B cell (primary cell): ENCODE measurements around the gene ZNF407. TPM values are rescaled to one million over a fixed set of nuclear protein-coding genes. Genes with fewer than 3 reads are reported as not detected.

Experiments used
- ATAC-seq: fragments of 200-7000 bp; cut with Tn5 transposase; one replicate; pipeline ENCODE4 v1.10.0; 2021; ENCODE audit warnings: low read depth, mild to moderate bottlenecking, moderate number of reproducible peaks, moderate library complexity
- CTCF ChIA-PET: fragments of 350-600 bp; sonication (Branson Sonifier 250); formaldehyde crosslinking; loops from one replicate; lab custom pipeline; 2021; ENCODE audit warnings: antibody characterized with exemption, inconsistent platforms; lab: Charles Lee
- POLR2A ChIA-PET: fragments of 350-600 bp; sonication (Branson Sonifier 250); formaldehyde crosslinking; loops from one replicate; lab custom pipeline; 2021; ENCODE audit warnings: antibody characterized with exemption; lab: Charles Lee
- DNase-seq: peaks from one replicate; pipeline ENCODE4 v3.0.0; 2013
- H2AFZ ChIP-seq: 2 replicates; pipeline ENCODE4 v1.6.1; 2012; ENCODE audit warnings: mild to moderate bottlenecking, low read depth, low read length; ENCODE audit not compliant: insufficient read depth, poor library complexity, severe bottlenecking
- H3K27ac ChIP-seq, 2 donors: 1 replicate in 1 of 2; 2 replicates in 1 of 2; pipeline ENCODE4 v1.5.1; 2012 to 2013; ENCODE audit warnings: low read length in 2 of 2, mild to moderate bottlenecking in 2 of 2, moderate library complexity in 1 of 2
- H3K27me3 ChIP-seq, 4 experiments: fragments of 200-600 bp in 1 of 4; sonication (generic) in 1 of 4; replicated peaks in 1 of 4; 1 replicate in 2 of 4; 2 replicates in 2 of 4; pipeline versions ENCODE4 v1.6.1 to v1.7.0; 2013 to 2016; ENCODE audit warnings: low read length in 3 of 4, mild to moderate bottlenecking in 2 of 4, mixed read lengths in 1 of 4, moderate library complexity in 1 of 4; ENCODE audit not compliant: insufficient read depth in 4 of 4, control insufficient read depth in 3 of 4; ENCODE audit errors: control extremely low read depth in 1 of 4
- H3K36me3 ChIP-seq, 2 experiments: replicated peaks in 1 of 2; 1 replicate in 1 of 2; 2 replicates in 1 of 2; pipeline versions ENCODE4 v1.6.1 to v1.7.1; 2013; ENCODE audit warnings: low read length in 1 of 2; ENCODE audit not compliant: insufficient read depth in 2 of 2, control insufficient read depth in 1 of 2; ENCODE audit errors: control extremely low read depth in 1 of 2, extremely low read depth in 1 of 2
- H3K4me1 ChIP-seq, 2 donors: fragments of 200-600 bp in 1 of 2; sonication (generic) in 1 of 2; 1 replicate in 1 of 2; 2 replicates in 1 of 2; pipeline versions ENCODE4 v1.5.1 to v1.6.1; 2013 to 2017; ENCODE audit warnings: low read length in 2 of 2; ENCODE audit not compliant: control insufficient read depth in 2 of 2, insufficient read depth in 2 of 2
- H3K4me2 ChIP-seq: replicated peaks from 2 replicates; pipeline ENCODE3; 2012; ENCODE audit warnings: mild to moderate bottlenecking, low read depth, low read length; ENCODE audit not compliant: poor library complexity, severe bottlenecking
- H3K4me3 ChIP-seq, 5 experiments: fragments of 200-600 bp in 1 of 5; sonication (generic) in 1 of 5; 1 replicate in 3 of 5; 2 replicates in 2 of 5; pipeline versions ENCODE4 v1.5.1 to v1.7.0; 2011 to 2016; ENCODE audit warnings: low read length in 4 of 5, mild to moderate bottlenecking in 4 of 5, low read depth in 2 of 5, control low read depth in 1 of 5, moderate library complexity in 1 of 5; ENCODE audit not compliant: insufficient read depth in 1 of 5; ENCODE audit errors: control extremely low read depth in 1 of 5, extremely low read depth in 1 of 5
- H3K79me2 ChIP-seq: fragments of 200-600 bp; sonication (generic); one replicate; pipeline ENCODE4 v1.6.0; 2016; ENCODE audit warnings: low read length; ENCODE audit not compliant: control insufficient read depth, insufficient read depth
- H3K9ac ChIP-seq: fragments of 200-600 bp; sonication (generic); 2 replicates; pipeline ENCODE4 v1.6.1; 2017; ENCODE audit warnings: mild to moderate bottlenecking, low read length, moderate library complexity
- H3K9me3 ChIP-seq, 3 donors: one replicate each; pipeline versions ENCODE4 v1.6.1 to v1.7.1; 2013; ENCODE audit warnings: low read length in 2 of 3; ENCODE audit not compliant: control insufficient read depth in 2 of 3, insufficient read depth in 1 of 3; ENCODE audit errors: control extremely low read depth in 1 of 3
- H4K20me1 ChIP-seq: 2 replicates; pipeline ENCODE4 v1.6.0; 2012; ENCODE audit warnings: mild to moderate bottlenecking, low read length; ENCODE audit not compliant: insufficient read depth, control insufficient read depth, poor library complexity, severe bottlenecking
- H3K27ac Mint-ChIP-seq: one replicate; pipeline ENCODE4 v1.8.0; 2021; ENCODE audit warnings: mixed read lengths
- H3K27me3 Mint-ChIP-seq: one replicate; pipeline ENCODE4 v1.8.0; 2021; ENCODE audit warnings: mixed read lengths
- H3K4me1 Mint-ChIP-seq: one replicate; pipeline ENCODE4 v1.8.0; 2021; ENCODE audit warnings: mixed read lengths
- H3K4me3 Mint-ChIP-seq: one replicate; pipeline ENCODE4 v1.8.0; 2021; ENCODE audit warnings: mixed read lengths
- H3K9me3 Mint-ChIP-seq: one replicate; pipeline ENCODE4 v1.8.0; 2022; ENCODE audit warnings: mixed read lengths; ENCODE audit not compliant: insufficient read depth
- EZH2 ChIP-seq: IDR thresholded peaks from 2 replicates; pipeline ENCODE4 v1.6.1; 2012; ENCODE audit warnings: borderline replicate concordance, low read depth, mild to moderate bottlenecking, moderate library complexity, low read length; ENCODE audit not compliant: insufficient read depth, poor library complexity, severe bottlenecking
- WGBS: methylation state at CpG from one replicate; pipeline ENCODE4 v1.1.5; 2013; ENCODE audit warnings: missing lambda C conversion rate; ENCODE audit not compliant: insufficient coverage; 5-methylcytosine and 5-hydroxymethylcytosine counted together
- intact Hi-C: fragments of 100-400 bp; cut with micrococcal nuclease; formaldehyde crosslinking; loops from one replicate; pipeline ENCODE4 v1.10.0; 2022
- polyA plus RNA-seq: library from polyadenylated mRNA; depleted of rRNA; stranded (reverse); fragments of >200 nt; gene quantifications from 2 replicates; pipeline ENCODE4 v1.2.3, GENCODE V29; 2012
- total RNA-seq, 2 donors: library from RNA; stranded (reverse); fragments of 120-200 nt in 1 of 2; gene quantifications; 1 replicate in 1 of 2; 2 replicates in 1 of 2; pipeline versions ENCODE4 v1.2.3 to v1.2.4, GENCODE V29; 2013 to 2022
- TF ChIP-seq, protein P1 (sequence below): fragments of 200-600 bp; IDR thresholded peaks from one replicate; pipeline ENCODE4 v1.8.0; 2022; ENCODE audit warnings: antibody characterized with exemption, mild to moderate bottlenecking

Gene ZNF407
- total and polyA plus RNA-seq, 2 donors (not counting 1 experiment from before 2014, with no cell fraction given), result 4.5 to 37.1 TPM

DNA sequence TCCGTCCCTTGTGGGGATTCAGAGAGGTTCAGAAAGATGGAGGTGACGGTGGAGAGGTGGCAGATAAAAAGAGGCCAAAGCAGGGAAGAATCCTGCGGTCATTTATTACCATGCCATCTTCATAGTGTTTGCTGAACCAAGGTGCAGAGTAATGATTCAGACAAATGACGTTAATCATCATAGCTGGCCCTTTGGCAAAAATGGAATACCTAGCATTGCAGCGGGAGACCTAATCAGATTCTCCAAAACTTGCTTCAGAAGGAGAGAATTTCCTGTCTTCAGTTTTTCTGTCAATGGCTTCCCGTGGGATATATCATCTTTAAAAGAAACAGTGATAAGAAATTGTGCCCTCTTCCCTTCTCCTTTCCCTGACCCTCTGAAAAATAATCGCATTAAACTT is 435.8 kb downstream of the ZNF407 start:
- H2AFZ ChIP-seq, result no peak overlapping the region
- no peak for ATAC-seq
- H3K79me2 ChIP-seq, result no peaks in the 10 kb centered on the region
- H3K4me1 ChIP-seq, result no peaks in the 10 kb centered on the region
- Mint-ChIP-seq H3K4me1 (no peaks in the 10 kb centered on the region), H3K27ac (no peak overlapping the region), H3K4me3 (no peak overlapping the region), H3K9me3 (no peaks in the 10 kb centered on the region), H3K27me3 (no peaks in the 10 kb centered on the region)
- no peaks in the 10 kb centered on the region for H4K20me1 ChIP-seq
- CTCF ChIA-PET, result no interaction called here
- no peaks in the 10 kb centered on the region for H3K27me3 ChIP-seq
- WGBS, result 100% methylated on average over 3 of the region's 7 CpGs
- H3K4me2 ChIP-seq, result no peak overlapping the region
- no peak overlapping the region for H3K9ac ChIP-seq
- H3K9me3 ChIP-seq, result no peaks in the 10 kb centered on the region
- intact Hi-C loops, result no loop called here
- H3K4me3 ChIP-seq, result no peak overlapping the region
- H3K27ac ChIP-seq, result no peak overlapping the region
- H3K36me3 ChIP-seq, result peaks cover 0 to 1% of the 10 kb centered on the region in 2 experiments
- DNase-seq, result no peak
- POLR2A ChIA-PET, result no interaction called here
- TF ChIP-seq, protein P1, sequence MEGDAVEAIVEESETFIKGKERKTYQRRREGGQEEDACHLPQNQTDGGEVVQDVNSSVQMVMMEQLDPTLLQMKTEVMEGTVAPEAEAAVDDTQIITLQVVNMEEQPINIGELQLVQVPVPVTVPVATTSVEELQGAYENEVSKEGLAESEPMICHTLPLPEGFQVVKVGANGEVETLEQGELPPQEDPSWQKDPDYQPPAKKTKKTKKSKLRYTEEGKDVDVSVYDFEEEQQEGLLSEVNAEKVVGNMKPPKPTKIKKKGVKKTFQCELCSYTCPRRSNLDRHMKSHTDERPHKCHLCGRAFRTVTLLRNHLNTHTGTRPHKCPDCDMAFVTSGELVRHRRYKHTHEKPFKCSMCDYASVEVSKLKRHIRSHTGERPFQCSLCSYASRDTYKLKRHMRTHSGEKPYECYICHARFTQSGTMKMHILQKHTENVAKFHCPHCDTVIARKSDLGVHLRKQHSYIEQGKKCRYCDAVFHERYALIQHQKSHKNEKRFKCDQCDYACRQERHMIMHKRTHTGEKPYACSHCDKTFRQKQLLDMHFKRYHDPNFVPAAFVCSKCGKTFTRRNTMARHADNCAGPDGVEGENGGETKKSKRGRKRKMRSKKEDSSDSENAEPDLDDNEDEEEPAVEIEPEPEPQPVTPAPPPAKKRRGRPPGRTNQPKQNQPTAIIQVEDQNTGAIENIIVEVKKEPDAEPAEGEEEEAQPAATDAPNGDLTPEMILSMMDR, result no peak
- no peak for TF ChIP-seq EZH2

DNA sequence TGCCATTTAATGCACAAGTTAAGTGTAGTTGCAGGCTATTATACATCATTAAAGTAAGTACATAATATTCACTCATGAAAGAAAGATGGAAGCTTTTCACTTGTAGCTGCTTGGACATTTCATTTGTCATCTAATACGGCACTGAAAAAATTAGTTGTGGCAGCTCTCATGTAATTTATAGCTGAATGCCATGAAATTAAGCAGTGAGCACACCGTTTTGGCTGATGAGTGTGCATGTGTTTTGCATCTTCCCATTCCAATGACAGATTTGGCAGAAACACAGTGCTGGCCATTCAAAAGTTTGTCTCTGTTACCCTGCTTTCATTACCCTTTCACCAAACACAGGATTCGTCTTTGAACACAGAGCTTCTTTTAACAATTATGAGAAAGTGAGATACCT is 437.3 kb downstream of the ZNF407 start:
- Mint-ChIP-seq H3K4me3 (no peak overlapping the region), H3K27me3 (no peaks in the 10 kb centered on the region), H3K4me1 (no peaks in the 10 kb centered on the region), H3K9me3 (no peaks in the 10 kb centered on the region), H3K27ac (no peak overlapping the region)
- POLR2A ChIA-PET, result no interaction called here
- DNase-seq (no peak), ATAC-seq (no peak)
- Histone ChIP-seq H3K9me3 (no peaks in the 10 kb centered on the region), H2AFZ (no peak overlapping the region), H4K20me1 (no peaks in the 10 kb centered on the region), H3K4me3 (no peak overlapping the region), H3K4me2 (no peak overlapping the region), H3K36me3 (peaks cover 0 to 1% of the 10 kb centered on the region in 2 experiments), H3K27me3 (no peaks in the 10 kb centered on the region), H3K9ac (no peak overlapping the region), H3K4me1 (no peaks in the 10 kb centered on the region), H3K79me2 (no peaks in the 10 kb centered on the region), H3K27ac (no peak overlapping the region)
- TF ChIP-seq, protein P1, result no peak
- no peak for TF ChIP-seq EZH2
- intact Hi-C loops, result no loop called here
- WGBS, result no CpG with 5 or more reads among the region's 3 CpGs
- CTCF ChIA-PET, result no interaction called here
